GM21737 (cell line): ENCODE results near the gene ARFGEF3.

Source experiments
- ATAC-seq: cut with Tn5 transposase; IDR thresholded peaks from one replicate; pipeline ENCODE4 v1.9.1; 2021; ENCODE audit warnings: mild to moderate bottlenecking, moderate library complexity; ENCODE audit not compliant: unreplicated experiment

Gene ARFGEF3

GRCh38 chr6:138161088-138161337 is 726 bp upstream of the ARFGEF3 start:
- ATAC-seq = no peak

- no peak for ATAC-seq
Observed at GRCh38 chr6:138162111-138162954, 594 bp downstream of the ARFGEF3 start.

DNA sequence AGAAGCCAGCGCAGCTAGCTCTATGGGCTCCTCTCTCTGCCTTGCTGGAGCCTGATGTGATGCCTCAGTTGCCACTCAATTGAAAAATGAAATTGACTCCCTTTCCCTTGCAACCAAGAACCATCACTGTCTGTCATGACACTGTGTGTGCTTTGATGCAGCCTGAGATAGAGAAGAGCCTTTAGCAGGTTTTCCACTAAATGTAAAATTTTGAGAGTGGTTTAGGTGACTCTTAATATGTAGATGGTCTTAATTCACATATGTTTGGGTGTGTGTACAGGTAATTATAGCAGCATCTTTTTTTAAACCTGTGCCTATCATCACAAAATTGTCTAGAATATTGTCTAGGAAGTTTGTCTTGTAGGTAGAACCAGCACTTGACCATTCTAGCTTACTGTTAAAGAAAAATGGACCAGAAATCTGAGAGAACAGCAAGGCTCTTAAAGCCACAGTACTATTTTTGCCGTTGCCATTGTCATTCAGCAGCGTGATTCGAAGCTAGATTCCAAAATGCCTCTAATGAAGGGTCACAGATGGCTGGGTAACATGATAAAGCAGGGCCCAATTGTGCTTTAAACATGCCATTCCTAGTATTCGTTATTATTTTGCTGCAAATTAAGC is 1.3 kb downstream of the ARFGEF3 start:
- no peak for ATAC-seq

DNA sequence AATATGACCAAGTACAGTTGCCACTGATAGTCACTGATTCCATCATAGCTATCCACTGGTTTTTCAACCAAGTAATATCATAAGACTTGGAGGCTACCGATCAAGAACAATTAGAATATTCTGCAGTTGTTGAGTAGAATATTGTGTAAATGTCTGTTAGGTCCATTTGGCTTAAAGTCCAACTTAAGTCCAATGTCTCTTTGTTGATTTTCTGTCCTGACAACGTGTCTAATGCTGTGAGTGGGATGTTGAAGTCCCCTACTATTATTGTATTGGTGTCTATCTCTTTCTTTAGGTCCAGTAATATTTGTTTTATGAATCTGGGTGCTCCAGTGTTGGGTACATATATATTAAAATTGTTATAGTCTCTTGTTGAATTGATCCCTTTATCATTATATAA is 13.9 kb downstream of the ARFGEF3 start:
- ATAC-seq = no peak

DNA sequence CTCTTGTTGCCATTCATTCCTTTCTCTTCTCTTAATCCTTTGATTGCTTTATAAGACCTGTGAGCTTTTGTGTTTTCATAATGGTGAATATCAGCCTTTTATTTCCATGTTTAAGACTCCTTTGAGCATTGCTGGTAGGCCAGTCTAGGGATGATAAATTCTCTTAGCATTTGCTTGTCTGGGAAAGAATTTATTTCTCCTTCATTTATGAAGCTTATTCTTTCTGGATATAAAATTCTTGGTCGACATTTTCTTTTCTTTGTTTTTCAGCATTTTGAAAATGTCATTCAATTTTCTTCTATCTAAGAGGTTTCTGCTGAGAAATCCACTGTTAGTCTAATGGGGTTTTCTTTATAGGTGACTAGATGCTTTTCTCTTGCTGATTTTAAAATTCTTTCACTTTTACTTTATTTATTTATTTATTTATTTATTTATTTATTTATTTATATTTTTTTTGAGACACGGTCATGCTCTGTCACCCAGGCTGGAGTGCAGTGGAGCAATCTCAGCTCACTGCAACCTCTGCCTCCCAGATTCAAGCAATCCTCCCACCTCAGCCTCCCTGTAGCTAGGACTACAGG is 15.0 kb downstream of the ARFGEF3 start:
- ATAC-seq = no peak

GRCh38 chr6:138182939-138183789 is 21.4 kb downstream of the ARFGEF3 start:
- no peak for ATAC-seq

GRCh38 chr6:138183790-138184134 is 22.0 kb downstream of the ARFGEF3 start:
- ATAC-seq = no peak

- no peak for ATAC-seq
Observed at GRCh38 chr6:138184230-138184629, 22.5 kb downstream of the ARFGEF3 start.

DNA sequence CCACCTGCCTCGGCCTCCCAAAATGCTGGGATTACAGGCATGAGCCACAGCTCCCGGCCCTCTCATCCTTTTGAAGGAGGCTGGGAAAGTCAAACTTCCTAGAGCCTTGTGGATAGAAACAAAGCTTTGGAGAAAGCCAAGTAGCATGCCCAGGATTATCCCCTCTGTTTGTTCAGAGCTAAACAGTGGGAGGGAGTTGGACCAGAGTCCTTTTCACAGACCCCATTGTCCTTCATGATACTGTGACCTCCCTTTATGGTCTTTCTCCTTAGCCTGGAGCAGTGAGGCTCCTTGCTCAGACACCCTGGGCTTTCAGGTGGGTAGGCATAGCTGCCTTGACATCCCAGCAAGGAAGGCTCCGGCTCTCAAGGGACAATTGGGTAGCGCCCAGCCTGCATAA is 25.4 kb downstream of the ARFGEF3 start:
- ATAC-seq = no peak

DNA sequence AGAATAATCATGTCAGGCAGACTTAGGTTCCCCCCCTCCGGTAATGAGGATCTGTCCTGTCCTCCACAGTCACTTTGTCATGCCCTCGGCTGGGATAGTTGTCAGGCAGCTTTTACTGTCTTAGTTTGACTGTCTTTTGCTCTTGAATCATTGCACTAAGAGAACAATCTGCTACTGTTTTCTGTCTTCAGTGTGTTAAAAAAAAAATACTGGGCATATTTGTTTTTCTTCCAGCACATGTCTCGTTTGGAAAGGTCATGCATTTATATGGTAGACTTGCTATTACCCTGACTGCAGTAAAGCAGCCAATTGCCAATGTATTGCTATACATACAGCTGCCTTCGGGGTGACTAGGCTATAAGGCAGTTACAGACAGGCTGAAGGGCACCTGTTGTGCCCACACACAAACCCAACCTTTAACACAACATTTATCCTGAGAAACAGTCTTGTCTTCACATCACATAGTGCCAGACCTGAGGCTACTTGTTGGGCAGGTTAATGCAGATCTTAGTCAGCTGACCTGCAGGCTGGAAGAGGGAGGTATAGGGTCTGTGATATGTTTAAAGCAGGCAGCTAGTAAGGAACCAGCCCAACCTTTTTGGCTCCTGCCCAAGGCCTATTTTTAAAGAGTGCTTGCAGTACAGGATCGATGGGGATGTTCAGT is 26.7 kb downstream of the ARFGEF3 start:
- no peak for ATAC-seq

DNA sequence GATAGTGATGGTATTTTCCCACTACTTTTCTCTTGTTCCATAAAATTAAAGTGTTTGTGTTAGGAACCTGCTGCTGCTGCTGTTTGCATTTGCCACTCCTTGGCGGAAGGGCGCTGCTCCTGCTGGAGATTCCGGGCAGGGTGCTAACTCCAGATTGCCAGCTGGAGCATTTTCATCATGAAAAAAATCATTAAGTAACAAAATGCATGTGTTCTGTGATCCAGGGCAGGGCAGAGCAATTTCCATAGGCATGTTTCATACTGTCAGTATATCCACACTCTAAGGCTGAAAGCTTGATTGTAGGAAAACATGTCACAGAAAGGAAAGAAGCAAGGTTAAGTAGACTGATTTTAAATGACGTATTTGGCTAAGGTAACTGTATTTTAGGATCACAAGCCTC is 32.5 kb downstream of the ARFGEF3 start:
- ATAC-seq = no peak

- no peak for ATAC-seq
Observed at GRCh38 chr6:138196122-138196738, 34.5 kb downstream of the ARFGEF3 start.

DNA sequence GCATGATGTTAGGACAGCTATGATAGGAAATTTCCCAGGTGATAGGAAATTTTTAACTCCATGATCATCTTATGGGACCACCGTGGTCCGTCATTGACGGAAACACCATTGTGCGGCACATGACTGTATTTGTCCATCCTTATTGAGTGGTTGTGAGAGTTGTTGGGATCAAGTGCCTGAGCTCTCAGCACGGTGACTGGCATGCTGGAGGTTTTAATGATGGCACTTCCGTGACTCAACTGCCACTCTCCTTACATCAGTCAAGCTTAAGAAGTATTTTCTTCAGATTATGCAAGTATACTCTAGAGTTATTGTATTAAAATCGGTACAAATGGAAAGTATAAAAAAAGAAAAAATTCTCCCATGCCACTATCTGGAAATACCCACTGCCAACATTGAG is 35.8 kb downstream of the ARFGEF3 start:
- no peak for ATAC-seq

DNA sequence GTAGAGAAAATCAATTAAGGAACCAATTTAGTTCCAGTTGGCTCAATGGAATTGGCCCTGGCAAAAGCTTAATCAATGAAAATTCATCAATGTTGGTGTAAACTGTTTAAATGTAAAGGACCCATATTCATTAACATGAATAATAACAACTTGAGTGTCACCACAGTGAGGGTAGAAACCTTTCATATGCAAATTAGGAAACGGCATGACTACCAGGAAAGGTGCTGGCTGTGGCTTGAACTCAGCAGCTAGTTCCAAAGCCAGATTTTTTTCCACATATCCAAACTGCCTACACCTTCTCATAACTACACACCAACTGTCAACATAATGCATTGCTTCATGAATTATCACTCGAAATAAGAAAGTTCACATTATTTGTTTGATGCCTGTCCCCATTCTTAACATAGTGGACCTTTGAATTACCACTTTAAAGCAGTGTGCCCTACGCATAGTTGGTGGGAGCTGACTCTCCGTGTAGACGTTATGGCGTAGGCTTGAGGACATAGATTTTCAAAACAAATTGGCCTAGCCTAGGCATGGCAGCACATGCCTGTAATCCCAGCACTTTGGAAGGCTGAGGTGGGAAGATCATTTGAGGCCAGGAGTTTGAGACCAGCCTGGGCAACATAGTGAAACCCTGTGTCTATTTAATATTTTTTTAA is 36.8 kb downstream of the ARFGEF3 start:
- ATAC-seq = no peak

DNA sequence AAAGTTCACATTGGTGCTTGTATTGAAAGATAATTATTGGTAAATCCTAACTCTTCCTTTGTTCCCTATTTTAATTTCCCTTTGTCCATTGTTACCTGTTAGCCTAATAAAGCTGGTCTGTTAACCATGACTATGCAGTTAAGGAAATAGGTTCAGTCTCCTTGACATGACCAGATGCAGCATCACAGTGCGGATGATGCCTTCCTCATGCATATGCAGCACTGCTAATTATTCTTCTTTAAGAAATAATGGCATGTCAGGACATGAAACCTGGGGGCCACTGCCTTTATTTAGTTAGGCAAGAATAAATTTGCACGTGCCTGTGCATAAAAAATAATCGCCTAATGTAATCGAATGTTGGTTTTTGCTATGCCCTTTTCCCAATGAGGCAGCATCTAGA is 40.1 kb downstream of the ARFGEF3 start:
- ATAC-seq = no peak

- ATAC-seq = no peak
Observed at GRCh38 chr6:138203315-138203714, 41.6 kb downstream of the ARFGEF3 start.

- ATAC-seq = no peak
Observed at GRCh38 chr6:138204303-138204702, 42.6 kb downstream of the ARFGEF3 start.

GRCh38 chr6:138204792-138205384 is 43.1 kb downstream of the ARFGEF3 start:
- ATAC-seq = no peak

DNA sequence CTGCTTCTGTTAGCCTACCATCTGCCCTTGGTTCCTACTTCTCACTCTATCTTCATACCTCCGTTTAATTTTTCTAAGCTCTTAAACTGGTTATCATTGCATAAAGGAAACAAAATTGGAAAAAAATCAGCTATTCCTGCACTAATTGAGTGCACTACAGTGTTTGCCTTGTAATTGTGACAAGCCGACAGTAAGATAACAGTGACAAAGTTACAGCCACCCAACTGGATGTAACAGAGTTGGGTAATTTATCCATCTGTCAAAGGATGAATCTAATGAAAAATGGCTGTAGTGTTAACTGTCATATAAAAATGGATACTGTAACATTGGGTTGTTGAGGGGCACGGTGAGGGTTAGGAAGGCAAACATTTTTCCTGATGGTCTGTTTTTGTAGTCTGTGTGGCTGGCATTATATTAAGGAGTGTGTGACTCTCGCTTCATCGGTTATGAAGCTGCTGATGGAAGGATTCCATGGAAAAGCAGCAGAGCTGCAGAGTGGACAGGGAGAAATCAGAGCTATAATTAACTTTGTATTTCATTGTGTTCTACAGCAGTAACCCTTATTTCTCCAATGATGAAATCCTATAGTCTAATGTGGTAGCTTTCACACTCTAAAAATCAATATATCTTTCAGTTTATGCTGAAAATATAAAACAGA is 43.8 kb downstream of the ARFGEF3 start:
- no peak for ATAC-seq
